B cell (primary cell): ENCODE data around the gene ATXN2. TPM values are rescaled to one million over a fixed set of nuclear protein-coding genes. Genes with fewer than 3 reads are reported as not detected.

Experiments used
- ATAC-seq: fragments of 200-7000 bp; cut with Tn5 transposase; one replicate; pipeline ENCODE4 v1.10.0; 2021; ENCODE audit warnings: low read depth, mild to moderate bottlenecking, moderate number of reproducible peaks, moderate library complexity
- CTCF ChIA-PET: fragments of 350-600 bp; sonication (Branson Sonifier 250); formaldehyde crosslinking; loops from one replicate; lab custom pipeline; 2021; ENCODE audit warnings: antibody characterized with exemption, inconsistent platforms; lab: Charles Lee
- POLR2A ChIA-PET: fragments of 350-600 bp; sonication (Branson Sonifier 250); formaldehyde crosslinking; loops from one replicate; lab custom pipeline; 2021; ENCODE audit warnings: antibody characterized with exemption; lab: Charles Lee
- DNase-seq: peaks from one replicate; pipeline ENCODE4 v3.0.0; 2013
- H2AFZ ChIP-seq: 2 replicates; pipeline ENCODE4 v1.6.1; 2012; ENCODE audit warnings: mild to moderate bottlenecking, low read depth, low read length; ENCODE audit not compliant: insufficient read depth, poor library complexity, severe bottlenecking
- H3K27ac ChIP-seq, 2 donors: 1 replicate in 1 of 2; 2 replicates in 1 of 2; pipeline ENCODE4 v1.5.1; 2012 to 2013; ENCODE audit warnings: low read length in 2 of 2, mild to moderate bottlenecking in 2 of 2, moderate library complexity in 1 of 2
- H3K27me3 ChIP-seq, 4 experiments: fragments of 200-600 bp in 1 of 4; sonication (generic) in 1 of 4; replicated peaks in 1 of 4; 1 replicate in 2 of 4; 2 replicates in 2 of 4; pipeline versions ENCODE4 v1.6.1 to v1.7.0; 2013 to 2016; ENCODE audit warnings: low read length in 3 of 4, mild to moderate bottlenecking in 2 of 4, mixed read lengths in 1 of 4, moderate library complexity in 1 of 4; ENCODE audit not compliant: insufficient read depth in 4 of 4, control insufficient read depth in 3 of 4; ENCODE audit errors: control extremely low read depth in 1 of 4
- H3K36me3 ChIP-seq, 2 experiments: replicated peaks in 1 of 2; 1 replicate in 1 of 2; 2 replicates in 1 of 2; pipeline versions ENCODE4 v1.6.1 to v1.7.1; 2013; ENCODE audit warnings: low read length in 1 of 2; ENCODE audit not compliant: insufficient read depth in 2 of 2, control insufficient read depth in 1 of 2; ENCODE audit errors: control extremely low read depth in 1 of 2, extremely low read depth in 1 of 2
- H3K4me1 ChIP-seq, 2 donors: fragments of 200-600 bp in 1 of 2; sonication (generic) in 1 of 2; 1 replicate in 1 of 2; 2 replicates in 1 of 2; pipeline versions ENCODE4 v1.5.1 to v1.6.1; 2013 to 2017; ENCODE audit warnings: low read length in 2 of 2; ENCODE audit not compliant: control insufficient read depth in 2 of 2, insufficient read depth in 2 of 2
- H3K4me2 ChIP-seq: replicated peaks from 2 replicates; pipeline ENCODE3; 2012; ENCODE audit warnings: mild to moderate bottlenecking, low read depth, low read length; ENCODE audit not compliant: poor library complexity, severe bottlenecking
- H3K4me3 ChIP-seq, 5 experiments: fragments of 200-600 bp in 1 of 5; sonication (generic) in 1 of 5; 1 replicate in 3 of 5; 2 replicates in 2 of 5; pipeline versions ENCODE4 v1.5.1 to v1.7.0; 2011 to 2016; ENCODE audit warnings: low read length in 4 of 5, mild to moderate bottlenecking in 4 of 5, low read depth in 2 of 5, control low read depth in 1 of 5, moderate library complexity in 1 of 5; ENCODE audit not compliant: insufficient read depth in 1 of 5; ENCODE audit errors: control extremely low read depth in 1 of 5, extremely low read depth in 1 of 5
- H3K79me2 ChIP-seq: fragments of 200-600 bp; sonication (generic); one replicate; pipeline ENCODE4 v1.6.0; 2016; ENCODE audit warnings: low read length; ENCODE audit not compliant: control insufficient read depth, insufficient read depth
- H3K9ac ChIP-seq: fragments of 200-600 bp; sonication (generic); 2 replicates; pipeline ENCODE4 v1.6.1; 2017; ENCODE audit warnings: mild to moderate bottlenecking, low read length, moderate library complexity
- H3K9me3 ChIP-seq, 3 donors: one replicate each; pipeline versions ENCODE4 v1.6.1 to v1.7.1; 2013; ENCODE audit warnings: low read length in 2 of 3; ENCODE audit not compliant: control insufficient read depth in 2 of 3, insufficient read depth in 1 of 3; ENCODE audit errors: control extremely low read depth in 1 of 3
- H4K20me1 ChIP-seq: 2 replicates; pipeline ENCODE4 v1.6.0; 2012; ENCODE audit warnings: mild to moderate bottlenecking, low read length; ENCODE audit not compliant: insufficient read depth, control insufficient read depth, poor library complexity, severe bottlenecking
- H3K27ac Mint-ChIP-seq: one replicate; pipeline ENCODE4 v1.8.0; 2021; ENCODE audit warnings: mixed read lengths
- H3K27me3 Mint-ChIP-seq: one replicate; pipeline ENCODE4 v1.8.0; 2021; ENCODE audit warnings: mixed read lengths
- H3K4me1 Mint-ChIP-seq: one replicate; pipeline ENCODE4 v1.8.0; 2021; ENCODE audit warnings: mixed read lengths
- H3K4me3 Mint-ChIP-seq: one replicate; pipeline ENCODE4 v1.8.0; 2021; ENCODE audit warnings: mixed read lengths
- H3K9me3 Mint-ChIP-seq: one replicate; pipeline ENCODE4 v1.8.0; 2022; ENCODE audit warnings: mixed read lengths; ENCODE audit not compliant: insufficient read depth
- EZH2 ChIP-seq: IDR thresholded peaks from 2 replicates; pipeline ENCODE4 v1.6.1; 2012; ENCODE audit warnings: borderline replicate concordance, low read depth, mild to moderate bottlenecking, moderate library complexity, low read length; ENCODE audit not compliant: insufficient read depth, poor library complexity, severe bottlenecking
- WGBS: methylation state at CpG from one replicate; pipeline ENCODE4 v1.1.5; 2013; ENCODE audit warnings: missing lambda C conversion rate; ENCODE audit not compliant: insufficient coverage; 5-methylcytosine and 5-hydroxymethylcytosine counted together
- intact Hi-C: fragments of 100-400 bp; cut with micrococcal nuclease; formaldehyde crosslinking; loops from one replicate; pipeline ENCODE4 v1.10.0; 2022
- polyA plus RNA-seq: library from polyadenylated mRNA; depleted of rRNA; stranded (reverse); fragments of >200 nt; gene quantifications from 2 replicates; pipeline ENCODE4 v1.2.3, GENCODE V29; 2012
- total RNA-seq, 2 donors: library from RNA; stranded (reverse); fragments of 120-200 nt in 1 of 2; gene quantifications; 1 replicate in 1 of 2; 2 replicates in 1 of 2; pipeline versions ENCODE4 v1.2.3 to v1.2.4, GENCODE V29; 2013 to 2022
- TF ChIP-seq, protein P1 (sequence below): fragments of 200-600 bp; IDR thresholded peaks from one replicate; pipeline ENCODE4 v1.8.0; 2022; ENCODE audit warnings: antibody characterized with exemption, mild to moderate bottlenecking

Gene ATXN2
- total and polyA plus RNA-seq, 2 donors (not counting 1 experiment from before 2014, with no cell fraction given), result 28.2 to 83.8 TPM

- Mint-ChIP-seq H3K27ac (peak overlapping the region; percentile 90), H3K4me1 (peaks cover 77% of the 10 kb centered on the region), H3K4me3 (peak overlapping the region; percentile 78), H3K27me3 (no peaks in the 10 kb centered on the region), H3K9me3 (no peaks in the 10 kb centered on the region)
- TF ChIP-seq EZH2, result no peak
- H3K36me3 ChIP-seq, result peaks cover 0 to 3% of the 10 kb centered on the region in 2 experiments
- H3K9ac ChIP-seq, result no peak overlapping the region
- intact Hi-C loops, result no loop called here
- H3K27me3 ChIP-seq, result no peaks in the 10 kb centered on the region
- peaks cover 73% of the 10 kb centered on the region for H3K79me2 ChIP-seq
- ChIA-PET POLR2A (no interaction called here), CTCF (interaction anchor here (0.5 to 42.0 kb wide), 4 partner anchors 16 to 931 kb away, joined by 4 to 1472 read pairs (median 12); partner anchors contain the start of gene SH2B3)
- WGBS, result 53% methylated on average over 7 of the region's 9 CpGs
- peak overlapping the region; percentile 27 for H2AFZ ChIP-seq
- peaks cover 58 to 86% of the 10 kb centered on the region in 2 donors for H3K4me1 ChIP-seq
- H3K4me2 ChIP-seq, result peak overlapping the region; percentile 81
- DNase-seq (no peak), ATAC-seq (no peak)
- peaks cover 16% of the 10 kb centered on the region for H4K20me1 ChIP-seq
- no peaks in the 10 kb centered on the region for H3K9me3 ChIP-seq
- H3K27ac ChIP-seq, result peak overlapping the region; percentile 78 to 84
- no peak overlapping the region for H3K4me3 ChIP-seq
These were observed 170.9 kb downstream of the ATXN2 start for GRCh38 chr12:111428081-111428727.

DNA sequence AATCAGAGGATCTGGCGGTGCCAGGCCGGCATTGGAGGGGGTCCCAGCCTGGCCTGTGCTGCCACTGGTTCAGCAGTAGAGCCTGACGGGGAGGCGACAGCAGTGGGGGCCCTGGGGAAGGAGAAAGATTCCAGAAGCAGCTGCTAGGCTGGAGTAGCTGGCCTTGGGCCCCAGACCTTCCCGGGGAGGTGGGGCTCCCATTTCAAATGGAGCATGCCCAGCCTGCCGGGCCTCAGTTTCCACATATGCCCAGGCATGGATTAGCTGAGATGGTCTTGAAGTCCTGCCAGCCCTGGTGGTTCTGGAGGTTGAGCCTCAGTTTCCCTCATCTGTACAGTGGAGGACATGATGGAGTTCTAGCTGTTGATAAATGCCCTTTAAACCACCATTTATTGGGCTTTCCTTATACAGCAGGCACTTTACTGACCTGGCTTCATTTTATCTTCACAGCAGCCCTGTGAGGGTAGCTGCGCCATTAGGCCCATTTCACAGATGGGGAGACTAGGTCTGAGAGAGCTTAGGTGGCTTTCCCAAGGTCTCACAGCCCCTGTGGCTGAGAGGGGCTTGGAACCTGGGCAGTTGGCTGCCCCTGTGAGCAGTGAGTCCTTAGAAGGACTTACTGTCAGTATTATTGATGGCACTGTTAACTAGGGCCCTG lies 171.6 kb downstream of the ATXN2 start:
- peaks cover 74% of the 10 kb centered on the region for H3K79me2 ChIP-seq
- intact Hi-C loops, result no loop called here
- peak overlapping the region; percentile 81 for H3K4me2 ChIP-seq

More for the DNA sequence above, 171.6 kb downstream of the ATXN2 start:
- Histone ChIP-seq H3K27ac (peak overlapping the region; percentile 78 to 84), H3K27me3 (no peaks in the 10 kb centered on the region), H3K36me3 (peaks cover 0 to 9% of the 10 kb centered on the region in 2 experiments), H2AFZ (no peak overlapping the region), H3K9ac (no peak overlapping the region), H4K20me1 (peaks cover 16% of the 10 kb centered on the region), H3K4me3 (no peak overlapping the region), H3K9me3 (no peaks in the 10 kb centered on the region), H3K4me1 (peaks cover 53 to 79% of the 10 kb centered on the region in 2 donors)
- peaks cover 74% of the 10 kb centered on the region for H3K4me1 Mint-ChIP-seq
- peak overlapping the region; percentile 90 for H3K27ac Mint-ChIP-seq
- CTCF ChIA-PET, result interaction anchor here (1.3 to 42.0 kb wide), 4 partner anchors 17 to 28 kb away, joined by 3 to 1472 read pairs (median 18); partner anchors contain the start of gene SH2B3
- H3K9me3 Mint-ChIP-seq, result no peaks in the 10 kb centered on the region
- H3K4me3 Mint-ChIP-seq, result peak overlapping the region; percentile 78
- no peak for DNase-seq
- 98% methylated on average over 7 of the region's 7 CpGs for WGBS
- ATAC-seq, result no peak
- POLR2A ChIA-PET, result interaction anchor here (0.6 to 1.5 kb wide), 3 partner anchors 21 to 30 kb away, joined by 3 to 14 read pairs (median 11); no protein-coding TSS in a partner anchor
- no peaks in the 10 kb centered on the region for H3K27me3 Mint-ChIP-seq
- no peak for TF ChIP-seq EZH2
- TF ChIP-seq, protein P1, sequence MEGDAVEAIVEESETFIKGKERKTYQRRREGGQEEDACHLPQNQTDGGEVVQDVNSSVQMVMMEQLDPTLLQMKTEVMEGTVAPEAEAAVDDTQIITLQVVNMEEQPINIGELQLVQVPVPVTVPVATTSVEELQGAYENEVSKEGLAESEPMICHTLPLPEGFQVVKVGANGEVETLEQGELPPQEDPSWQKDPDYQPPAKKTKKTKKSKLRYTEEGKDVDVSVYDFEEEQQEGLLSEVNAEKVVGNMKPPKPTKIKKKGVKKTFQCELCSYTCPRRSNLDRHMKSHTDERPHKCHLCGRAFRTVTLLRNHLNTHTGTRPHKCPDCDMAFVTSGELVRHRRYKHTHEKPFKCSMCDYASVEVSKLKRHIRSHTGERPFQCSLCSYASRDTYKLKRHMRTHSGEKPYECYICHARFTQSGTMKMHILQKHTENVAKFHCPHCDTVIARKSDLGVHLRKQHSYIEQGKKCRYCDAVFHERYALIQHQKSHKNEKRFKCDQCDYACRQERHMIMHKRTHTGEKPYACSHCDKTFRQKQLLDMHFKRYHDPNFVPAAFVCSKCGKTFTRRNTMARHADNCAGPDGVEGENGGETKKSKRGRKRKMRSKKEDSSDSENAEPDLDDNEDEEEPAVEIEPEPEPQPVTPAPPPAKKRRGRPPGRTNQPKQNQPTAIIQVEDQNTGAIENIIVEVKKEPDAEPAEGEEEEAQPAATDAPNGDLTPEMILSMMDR, result no peak
